Femur (tissue), 1 donor: Measurements from ENCODE around the gene TAOK1.

Experiments used
- DNase-seq: peaks from one replicate; pipeline ENCODE4 v3.0.0-alpha.2; 2017

Gene TAOK1

DNA sequence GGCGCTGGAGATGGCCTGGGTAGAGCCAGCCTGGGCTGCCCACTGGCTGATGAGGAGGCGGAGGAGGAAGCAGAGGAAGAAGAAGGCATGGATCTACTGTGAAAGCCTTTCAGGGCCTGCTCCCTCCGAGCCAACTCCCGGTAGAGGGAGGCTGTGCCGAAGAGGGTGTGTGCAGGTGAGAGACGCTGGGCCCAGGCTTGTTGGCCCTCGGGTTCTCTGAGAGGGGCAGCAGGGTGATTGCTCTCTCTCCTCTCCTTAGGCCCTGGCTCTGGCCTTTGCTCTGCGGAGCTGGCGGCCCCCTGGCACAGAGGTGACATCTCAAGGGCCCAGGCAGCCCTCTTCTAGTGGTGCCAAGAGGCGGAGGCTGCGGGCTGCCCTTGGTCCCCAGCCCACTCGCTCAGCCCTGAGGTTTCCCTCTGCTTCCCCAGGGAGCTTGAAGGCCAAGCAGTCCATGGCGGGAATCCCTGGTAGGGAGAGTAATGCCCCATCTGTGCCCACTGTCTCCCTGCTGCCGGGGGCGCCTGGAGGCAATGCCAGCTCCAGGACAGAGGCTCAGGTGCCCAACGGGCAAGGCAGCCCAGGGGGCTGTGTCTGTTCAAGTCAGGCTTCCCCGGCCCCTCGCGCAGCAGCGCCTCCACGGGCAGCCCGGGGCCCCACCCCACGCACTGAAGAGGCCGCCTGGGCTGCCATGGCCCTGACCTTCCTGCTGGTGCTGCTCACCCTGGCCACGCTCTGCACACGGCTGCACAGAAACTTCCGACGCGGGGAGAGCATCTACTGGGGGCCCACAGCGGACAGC lies 181.9 kb downstream of the TAOK1 start:
- DNase-seq: no peak

DNA sequence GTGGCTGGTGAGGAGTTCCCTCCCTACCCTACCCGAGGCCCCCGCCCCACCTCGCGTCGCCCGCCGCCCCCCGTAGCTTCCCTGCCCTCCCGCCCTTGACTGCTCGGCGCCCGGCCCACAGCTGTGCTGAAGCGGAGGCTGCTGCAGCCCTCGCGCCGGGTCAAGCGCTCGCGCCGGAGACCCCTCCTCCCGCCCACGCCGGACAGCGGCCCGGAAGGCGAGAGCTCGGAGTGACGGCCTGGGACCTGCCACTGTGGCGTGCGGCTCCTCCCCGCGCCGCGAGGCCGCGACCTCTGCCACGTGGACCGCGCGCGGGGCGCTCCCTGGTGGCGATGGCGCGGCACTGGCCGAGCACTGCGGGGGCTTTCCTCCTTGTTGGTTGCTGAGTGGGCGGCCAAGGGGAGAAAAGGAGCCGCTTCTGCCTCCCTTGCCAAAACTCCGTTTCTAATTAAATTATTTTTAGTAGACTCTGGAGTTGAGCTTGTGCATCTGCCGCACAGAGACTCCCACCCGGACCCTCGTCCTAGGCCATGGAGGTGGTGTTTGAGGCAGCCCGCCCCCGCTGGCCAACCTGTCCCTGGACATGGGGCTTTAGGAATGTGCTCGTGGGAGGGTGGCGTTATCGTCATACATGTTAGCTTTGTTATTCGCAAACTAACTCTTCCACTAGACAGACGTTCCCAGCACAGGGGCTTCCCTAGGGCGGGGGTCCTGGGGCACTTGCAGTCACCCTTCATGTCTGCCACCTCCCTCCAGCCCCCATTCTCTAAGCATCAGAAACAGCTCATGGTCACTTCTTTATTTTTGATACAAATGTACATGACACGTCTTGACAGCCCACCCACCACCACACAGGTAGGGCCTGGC lies 182.8 kb downstream of the TAOK1 start:
- DNase-seq: peak; percentile 83

DNA sequence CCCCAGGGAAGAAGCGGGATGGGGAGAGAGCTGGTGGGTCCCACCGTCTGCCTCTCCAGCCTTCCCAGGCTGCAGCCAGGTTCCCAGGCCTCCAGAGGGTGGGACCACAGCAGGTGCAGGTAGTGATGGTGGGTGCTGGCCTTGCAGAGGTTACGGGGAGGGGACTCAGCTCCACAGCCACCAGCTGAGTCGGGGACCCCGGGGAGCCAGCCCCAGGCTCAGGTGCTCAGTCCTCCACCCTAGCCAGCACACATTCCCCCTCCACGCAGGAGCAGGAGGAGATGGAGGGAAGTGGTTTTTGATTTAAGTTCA lies 183.4 kb downstream of the TAOK1 start:
- DNase-seq: peak; percentile 24

DNA sequence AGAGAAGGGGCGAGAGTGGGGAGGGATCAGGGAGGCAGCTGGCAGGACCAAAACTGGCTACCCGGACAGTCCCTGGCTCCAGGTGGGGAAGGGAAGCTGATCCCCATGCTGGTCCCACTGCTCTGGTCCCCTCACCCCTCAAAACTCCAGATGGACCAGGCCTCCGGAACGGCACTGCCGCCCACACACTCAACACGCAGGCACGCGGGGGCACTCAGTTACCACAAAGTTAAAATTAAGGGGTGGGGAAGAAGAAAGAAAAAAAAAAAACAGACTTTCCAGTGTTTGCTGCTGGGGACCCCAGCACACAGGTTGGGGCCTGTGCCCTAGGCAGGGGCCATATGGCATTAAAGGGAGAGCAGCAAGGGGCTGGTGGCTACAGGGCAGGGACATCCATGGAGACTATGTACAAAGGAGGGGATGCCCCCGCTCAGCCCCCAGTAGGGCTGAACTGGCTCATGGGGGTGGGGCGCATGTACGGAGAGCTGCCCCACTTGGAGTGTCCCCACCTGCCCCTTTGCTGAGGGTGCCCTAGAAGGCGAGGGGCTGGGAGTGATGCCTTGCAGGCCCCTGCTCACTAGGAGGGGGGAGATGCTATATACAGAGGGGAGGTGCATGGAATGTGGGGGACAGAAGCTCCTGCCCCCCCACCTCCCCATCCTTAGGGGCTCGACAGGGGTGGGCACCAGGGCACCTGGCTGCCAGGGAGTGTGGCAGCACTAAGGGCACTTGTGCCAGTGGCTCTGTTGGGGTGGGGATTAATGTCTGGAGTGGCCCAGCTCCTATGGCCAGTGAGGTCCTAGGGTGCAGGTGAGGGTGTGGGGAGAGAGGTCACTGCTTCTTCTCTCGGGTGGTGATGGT lies 183.9 kb downstream of the TAOK1 start:
- DNase-seq: no peak

DNA sequence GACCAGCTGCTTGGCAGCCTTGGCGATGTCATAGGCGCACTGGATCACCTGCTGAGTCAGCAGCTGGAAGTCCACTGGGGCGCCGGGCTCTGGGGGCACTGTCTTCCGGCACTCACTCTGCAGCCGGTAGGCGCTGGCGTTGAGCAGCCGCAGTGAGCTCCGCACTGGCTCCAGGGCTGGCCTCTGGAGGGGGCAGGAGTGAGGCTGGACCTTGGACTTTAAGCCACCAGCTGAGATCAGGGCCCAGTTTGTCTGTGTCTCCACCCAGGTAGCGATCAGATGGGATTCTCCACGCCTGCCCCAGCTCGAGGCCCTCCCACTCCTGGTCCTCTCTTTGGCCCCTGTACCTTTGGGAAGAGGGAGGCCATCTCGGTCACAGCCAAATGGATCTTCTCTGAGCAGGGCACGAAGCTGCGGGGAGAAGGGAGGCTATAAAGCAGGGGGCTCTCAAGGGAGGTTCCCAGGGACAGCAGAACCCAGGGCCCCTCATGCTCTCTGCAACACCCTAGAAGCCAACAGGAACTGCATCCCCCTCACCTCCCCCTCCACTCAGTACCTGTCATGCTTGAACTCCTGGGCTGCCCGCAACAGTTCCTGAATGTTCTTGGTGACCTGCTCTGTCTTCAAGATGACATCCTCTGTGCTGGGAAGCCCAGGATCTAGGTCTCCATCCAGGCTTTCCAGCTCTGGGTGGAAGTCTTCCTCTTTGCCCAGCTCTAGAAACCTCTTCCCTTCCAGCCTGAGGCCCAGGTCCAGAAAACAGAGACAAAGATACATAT lies 184.8 kb downstream of the TAOK1 start:
- no peak for DNase-seq

DNA sequence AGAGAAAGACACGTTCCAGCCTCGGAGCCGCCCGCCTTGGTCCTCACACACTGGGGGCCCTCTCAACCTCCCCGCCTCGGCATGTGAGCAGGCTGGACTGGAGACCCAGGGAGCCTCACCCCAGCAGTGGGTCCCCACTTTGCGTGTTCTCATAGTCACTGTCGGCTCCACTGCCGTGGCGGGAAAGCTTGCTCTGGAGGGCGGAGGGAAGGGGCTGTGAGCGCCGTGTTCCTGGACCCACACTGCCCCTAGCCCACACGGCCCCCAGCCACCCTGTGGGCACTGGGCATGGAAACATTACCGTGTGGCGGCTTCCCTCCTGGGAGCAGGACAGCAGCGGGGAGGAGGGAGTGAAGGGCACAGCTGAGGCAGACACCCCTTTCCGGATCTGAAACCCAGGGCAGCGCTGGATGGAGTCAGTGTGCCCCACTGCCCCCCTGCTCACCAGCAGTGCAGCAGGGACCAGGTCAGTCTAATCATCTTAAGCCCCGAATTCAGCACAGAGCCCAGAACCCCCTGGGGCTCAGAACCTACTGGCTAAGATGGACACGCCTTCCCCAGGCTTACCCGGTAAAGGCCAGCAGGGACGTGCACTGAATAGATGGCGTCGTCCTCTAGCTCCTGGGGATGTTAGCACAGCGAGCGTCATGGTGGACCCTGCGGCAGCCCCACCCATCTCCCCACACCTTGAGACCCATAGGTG lies 185.5 kb downstream of the TAOK1 start:
- no peak for DNase-seq

DNA sequence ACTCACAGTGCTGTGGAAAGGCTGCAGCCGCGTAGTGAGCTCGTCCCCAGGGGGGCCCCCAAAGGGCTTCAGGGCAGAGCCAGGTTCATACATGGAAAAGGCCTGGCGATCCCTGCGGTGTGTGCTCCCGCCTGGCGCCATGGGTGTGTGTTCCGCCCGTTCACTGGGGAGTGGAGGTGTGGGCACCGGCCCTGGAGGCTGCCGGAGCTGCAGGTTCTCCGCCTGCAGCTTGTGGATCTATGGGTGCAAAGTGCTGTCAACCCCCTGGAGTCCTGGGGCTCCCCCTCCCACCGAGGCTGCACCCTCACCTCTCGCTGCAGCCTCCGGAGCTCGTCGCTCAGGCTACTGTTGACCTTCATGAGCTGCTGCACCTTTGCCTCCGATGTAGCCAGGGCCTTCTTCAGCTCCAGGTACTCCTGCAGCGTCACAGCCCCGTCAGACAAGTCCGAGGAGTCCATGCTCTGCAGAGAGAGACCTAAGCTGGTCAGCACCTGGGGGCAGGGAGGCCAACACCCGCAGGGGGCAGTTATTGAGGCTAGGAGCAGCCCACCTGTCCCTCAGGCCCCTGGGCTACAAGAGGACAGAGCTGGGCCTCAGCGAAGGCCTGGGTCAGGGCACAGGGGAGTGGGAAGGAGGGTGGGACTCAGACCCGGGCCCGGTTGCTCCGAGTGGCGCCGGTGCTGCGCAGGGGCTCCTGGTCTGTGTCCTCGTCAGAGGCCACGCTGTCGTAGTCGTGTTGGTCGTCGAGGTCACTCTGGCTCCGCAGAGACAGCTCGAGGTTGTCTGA lies 186.2 kb downstream of the TAOK1 start:
- DNase-seq: no peak

DNA sequence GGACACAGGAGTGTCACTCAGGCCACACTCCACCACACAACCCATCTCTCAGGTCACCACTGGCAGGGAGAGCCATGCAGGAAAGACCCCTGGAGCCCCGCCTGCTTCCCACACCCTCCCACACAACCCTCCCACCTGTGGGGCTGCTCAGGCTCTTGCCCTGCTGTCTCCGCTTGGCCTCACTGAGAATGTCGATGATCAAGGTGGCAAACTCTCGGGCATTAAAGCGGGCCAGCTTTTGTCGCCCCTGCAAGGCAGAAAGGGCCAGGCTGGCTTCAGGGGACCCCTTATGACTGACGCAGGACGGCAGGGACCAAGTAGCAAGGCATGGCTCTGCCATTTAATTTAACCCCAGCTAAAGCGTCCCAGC lies 186.8 kb downstream of the TAOK1 start:
- DNase-seq: no peak

DNA sequence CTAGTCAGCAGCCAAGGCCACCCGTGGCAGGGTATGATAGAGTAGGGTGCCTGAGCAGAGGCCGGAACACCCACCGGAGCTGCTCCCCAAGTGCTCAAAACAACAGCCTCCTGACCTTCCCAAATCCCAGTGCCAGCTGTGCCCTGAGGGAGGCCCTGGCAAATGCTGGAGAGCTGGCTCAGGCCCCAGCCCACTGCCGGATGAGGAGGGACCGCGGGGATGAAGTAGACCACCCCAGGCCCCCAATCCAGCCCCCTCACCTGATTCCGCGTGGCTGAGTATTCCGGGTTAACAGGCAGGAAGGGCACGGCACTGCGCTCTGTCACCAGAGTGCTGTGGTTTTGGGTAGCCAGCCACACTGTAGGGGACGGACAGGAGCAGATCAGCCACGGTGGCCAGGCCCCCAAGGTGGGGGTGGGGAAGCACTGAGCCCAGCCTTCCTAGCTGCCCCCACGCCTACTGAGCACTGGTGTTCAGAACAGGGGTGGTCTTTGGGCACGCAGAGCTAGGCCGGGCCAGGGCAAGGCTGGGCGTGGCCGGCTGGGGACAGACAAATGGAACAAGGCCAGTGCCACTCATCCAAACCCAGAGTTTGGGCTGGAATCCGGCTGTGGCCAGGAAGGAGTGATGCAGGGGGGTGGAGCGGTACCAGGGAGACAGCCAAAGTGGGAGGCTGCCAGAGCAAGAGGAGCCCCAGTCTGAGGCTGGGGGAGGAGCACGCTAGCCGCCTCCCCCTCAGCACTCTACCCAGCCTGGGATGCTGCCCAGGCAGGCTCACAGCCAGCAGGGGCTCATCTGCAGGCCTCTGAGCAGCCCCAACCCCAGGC lies 187.4 kb downstream of the TAOK1 start:
- peak; percentile 88 for DNase-seq

DNA sequence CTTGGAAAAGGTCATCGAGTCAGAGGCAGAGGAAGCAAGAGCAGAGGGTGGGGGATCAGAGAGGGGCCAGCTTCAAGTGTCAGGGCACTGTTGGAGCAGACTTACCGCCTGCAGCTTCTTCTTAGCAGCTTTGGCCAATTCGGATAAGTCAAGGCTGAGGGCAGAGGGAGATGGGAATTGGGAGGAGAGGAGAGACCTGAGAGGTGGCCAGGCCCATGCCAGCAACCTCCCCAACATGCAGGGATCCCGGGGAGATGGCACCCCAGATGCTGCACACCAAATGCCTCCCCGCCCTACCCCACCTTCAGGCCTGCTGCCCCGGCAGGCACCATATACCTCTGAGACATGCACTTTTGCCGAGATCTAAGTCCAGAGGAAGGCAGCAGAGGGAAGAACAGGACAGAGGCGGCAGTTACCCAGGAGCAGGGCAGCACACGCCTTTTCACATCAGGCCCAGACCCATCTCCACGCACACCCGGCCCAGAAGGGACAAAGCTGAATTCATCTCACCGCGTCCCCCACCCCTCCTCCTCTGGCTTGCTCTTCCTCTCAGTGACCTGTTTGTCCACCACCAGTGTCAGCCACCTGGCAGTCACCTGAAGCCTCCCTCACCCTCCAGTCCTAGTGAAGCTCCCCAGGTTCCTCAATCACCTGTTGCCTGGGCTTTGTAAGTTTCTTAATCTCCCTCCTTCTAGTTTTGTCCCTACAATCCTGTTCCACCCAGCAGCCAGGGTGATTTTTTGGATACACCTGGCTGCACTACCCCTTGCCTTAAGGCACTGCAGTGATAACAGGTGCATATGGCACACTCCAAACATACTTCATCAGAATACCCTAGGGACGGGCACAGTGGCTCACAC lies 188.7 kb downstream of the TAOK1 start:
- DNase-seq: no peak

DNA sequence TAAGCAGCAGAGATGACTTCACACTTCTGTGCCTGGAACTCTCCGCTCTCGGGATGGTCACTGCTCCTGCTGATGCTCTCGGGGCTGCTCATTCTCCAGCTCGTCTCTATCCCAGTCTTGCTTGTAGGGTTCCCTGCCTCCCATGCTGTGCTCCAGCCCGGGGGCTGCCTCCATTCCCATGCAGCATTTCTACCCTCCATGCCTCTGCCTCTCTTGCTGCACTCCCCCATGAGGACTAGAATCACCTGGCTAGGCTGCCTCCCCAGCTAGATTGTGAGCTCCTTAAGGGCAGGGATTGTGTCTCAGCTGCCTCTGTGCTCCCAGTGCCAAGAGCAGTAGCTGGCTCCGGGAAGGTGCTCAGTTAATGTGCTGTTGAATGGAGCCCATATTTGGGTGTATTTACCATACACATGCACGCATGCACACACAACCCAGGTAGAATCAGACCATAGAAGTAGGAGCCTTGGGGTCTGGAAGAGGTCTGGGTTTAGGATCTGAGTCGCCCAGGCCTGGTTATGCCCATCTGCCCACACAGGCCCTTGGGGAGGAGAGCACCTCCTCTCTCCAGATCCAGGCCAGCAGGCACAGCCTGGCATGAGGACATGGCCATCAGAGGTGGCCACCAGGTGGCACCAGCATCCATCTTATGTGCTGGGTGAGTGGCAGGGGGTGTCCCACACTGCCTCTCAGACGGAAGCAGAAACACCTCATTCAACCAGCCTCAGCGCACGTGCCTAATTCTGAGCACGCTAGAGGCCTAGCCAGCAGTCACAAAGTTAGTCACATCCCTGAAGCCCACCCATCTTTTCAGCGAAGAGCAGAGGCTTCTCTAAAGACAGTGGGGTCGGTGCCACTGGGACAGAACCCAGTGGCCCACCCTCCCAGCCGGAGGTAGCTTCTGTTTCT lies 190.0 kb downstream of the TAOK1 start:
- DNase-seq: peak; percentile 87

DNA sequence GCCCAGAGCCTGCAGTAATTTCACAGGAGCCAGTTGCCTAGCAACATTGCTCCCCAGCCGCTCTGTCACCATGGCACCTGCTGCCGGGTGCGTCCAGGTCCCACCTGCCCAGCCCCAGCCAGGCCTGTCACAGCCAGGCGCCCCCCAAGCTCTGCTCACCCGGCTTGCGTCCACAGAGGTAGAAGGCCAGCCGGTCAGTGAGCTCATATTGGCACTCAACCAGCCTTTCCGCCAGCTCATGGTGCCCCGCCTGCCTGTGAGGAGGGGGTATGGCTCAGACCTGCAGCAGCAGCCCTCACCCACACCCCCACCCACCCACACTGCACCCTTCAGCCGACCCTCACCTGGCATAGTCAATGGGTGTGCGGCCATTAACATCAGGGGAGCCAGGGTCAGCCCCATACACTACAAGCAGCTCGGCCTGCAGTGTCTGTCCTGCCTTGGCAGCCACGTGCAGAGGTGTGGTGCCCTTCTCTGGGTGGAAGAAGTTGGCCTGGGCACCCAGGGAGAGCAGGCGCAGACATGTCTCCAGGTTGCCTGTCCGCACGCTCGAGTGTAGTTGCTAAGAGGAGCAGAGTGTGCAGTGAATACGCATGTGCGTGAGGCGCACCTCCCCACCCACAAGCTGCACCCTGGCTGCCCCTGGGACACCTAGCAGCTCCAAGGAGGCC lies 191.6 kb downstream of the TAOK1 start:
- peak; percentile 26 for DNase-seq

DNA sequence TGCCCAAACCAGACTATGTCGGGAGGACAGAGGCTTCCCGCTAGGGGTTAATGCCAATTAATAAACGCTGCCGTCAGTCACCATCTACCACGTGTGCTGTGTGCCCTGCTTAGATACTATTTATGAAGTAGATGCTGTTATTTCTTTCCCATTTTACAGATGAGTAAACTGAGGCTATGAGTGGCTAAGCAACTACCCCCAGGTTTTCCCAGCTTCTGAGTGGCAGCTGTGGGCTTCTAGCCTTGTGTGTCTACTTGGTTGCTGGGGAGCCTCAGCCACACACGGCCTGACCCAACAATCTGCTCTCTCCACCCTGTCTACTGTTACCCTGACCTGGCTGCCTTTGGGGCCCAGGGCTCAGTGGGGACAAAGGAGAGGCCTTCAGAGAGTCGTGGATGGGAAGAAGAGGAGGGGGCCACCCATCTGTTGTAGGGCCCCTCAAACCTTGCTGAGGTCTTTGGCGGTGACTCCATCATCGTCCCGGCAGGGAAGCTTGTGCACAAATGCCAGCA lies 192.1 kb downstream of the TAOK1 start:
- DNase-seq: no peak

DNA sequence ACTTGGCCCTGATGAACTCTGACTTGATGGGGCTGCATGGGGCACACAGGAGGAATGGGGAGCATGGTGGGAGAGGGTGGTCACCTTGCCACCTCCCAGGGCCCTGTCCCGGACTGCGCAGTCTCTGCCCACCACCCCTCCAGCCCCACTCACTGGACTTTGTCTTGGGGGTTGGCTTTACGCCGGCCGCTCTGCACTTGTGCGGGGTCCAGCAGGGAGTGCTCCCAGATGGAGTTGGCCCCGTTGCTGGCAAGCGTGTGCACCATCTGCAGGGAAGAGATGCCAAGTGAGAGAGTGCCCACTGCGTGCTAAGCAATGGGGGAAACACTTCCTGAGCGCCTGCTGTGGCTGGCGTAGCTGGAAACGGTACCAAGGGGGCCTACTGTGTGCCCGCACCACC lies 192.6 kb downstream of the TAOK1 start:
- DNase-seq: peak; percentile 36

DNA sequence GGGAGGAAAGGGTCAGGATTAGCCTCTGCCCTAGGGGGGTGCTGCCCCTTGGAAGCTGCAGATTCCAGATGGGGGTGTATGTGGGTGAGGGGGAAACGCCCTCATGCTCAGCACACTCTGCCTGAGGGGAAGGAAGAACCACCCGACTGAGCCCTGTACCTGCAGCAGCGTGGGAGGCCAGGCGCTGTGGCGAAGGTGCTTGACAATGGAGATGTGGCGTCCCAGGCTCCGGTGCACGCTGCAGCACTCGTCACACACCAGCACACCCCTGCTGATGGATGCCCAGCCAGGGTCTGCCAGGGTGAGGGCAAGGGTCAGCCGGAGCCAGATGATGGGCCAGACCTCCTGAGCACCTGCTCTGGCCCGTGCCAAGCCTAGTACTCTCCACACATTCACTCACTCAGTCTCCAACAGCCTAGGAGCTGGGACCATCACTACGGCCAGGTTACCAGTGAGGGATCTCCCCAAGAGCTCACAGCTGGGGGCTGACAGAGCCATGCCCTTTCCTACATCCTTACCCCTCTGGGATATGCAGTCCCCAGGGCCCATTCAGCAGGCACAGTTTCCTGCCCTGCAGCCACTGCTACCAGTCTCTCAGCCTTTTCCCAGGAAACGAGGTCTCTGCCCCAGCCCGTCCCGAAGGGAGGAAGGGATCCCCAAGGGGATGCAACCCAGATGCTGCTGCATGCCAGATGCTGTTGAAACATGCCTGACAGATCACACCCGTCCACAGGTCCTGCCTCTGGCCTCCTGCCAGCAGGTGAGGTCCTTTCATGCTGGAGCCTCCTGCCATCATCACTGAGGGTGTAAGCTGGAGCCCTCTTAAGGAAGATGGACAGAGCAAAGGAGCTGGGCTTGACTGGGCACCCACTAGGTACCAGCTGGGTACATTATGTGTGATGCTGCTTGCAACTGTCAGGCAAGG lies 193.4 kb downstream of the TAOK1 start:
- peak; percentile 22 for DNase-seq
